Measurements from ENCODE around the gene GRM8.

Gene GRM8

DNA sequence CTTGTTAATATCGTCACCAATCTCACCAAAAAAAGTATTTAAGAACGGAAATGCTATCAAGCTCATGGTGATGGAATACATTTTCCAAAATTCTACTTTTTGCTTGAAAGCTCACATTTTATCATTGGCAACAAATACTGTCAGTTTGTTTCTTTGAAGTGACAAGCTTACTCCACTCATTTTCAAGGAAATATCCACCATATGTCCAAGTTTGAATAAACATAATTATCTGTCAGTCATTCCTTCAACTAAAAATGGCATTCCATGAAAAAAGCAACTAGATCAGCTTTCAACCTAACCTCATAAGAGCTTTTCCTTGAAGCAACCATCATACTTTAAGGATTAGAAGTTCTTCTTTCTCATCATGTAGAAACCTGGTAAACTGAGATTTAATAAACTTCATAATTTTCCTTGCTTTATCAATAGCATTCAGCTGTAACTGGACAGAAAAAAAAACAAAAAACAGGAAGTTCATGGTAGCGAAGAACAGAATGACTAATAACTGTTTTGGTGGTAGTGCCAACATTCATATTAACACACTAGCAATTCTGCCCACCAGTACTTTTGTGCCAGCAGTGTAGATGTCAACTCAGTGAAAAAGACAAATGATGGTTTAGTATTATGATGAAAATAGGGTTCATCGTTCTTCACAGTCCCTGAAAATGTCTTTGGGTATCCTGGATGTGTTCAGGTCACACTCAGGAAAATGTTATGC, 764.9 kb downstream of the GRM8 start:
- H3K9me3 ChIP-seq (ENCODE audit: control insufficient read depth, insufficient read depth, low read length) = no peaks in the 10 kb centered on the region
- no peak for DNase-seq (ENCODE audit: low read depth, low spot score)
- H3K4me3 ChIP-seq (ENCODE audit: low read length) = no peak overlapping the region
- H3K27me3 ChIP-seq (ENCODE audit: control insufficient read depth, insufficient read depth, low read length) = no peaks in the 10 kb centered on the region
- no peak overlapping the region for H3K27ac ChIP-seq (ENCODE audit: low read length)
- no peaks in the 10 kb centered on the region for H3K4me1 ChIP-seq (ENCODE audit: control insufficient read depth, insufficient read depth, low read length)
- no peaks in the 10 kb centered on the region for H3K36me3 ChIP-seq (ENCODE audit: control insufficient read depth, insufficient read depth, low read length)
- WGBS (ENCODE audit: insufficient coverage, insufficient read length) = no CpG with 5 or more reads among the region's 4 CpGs

DNA sequence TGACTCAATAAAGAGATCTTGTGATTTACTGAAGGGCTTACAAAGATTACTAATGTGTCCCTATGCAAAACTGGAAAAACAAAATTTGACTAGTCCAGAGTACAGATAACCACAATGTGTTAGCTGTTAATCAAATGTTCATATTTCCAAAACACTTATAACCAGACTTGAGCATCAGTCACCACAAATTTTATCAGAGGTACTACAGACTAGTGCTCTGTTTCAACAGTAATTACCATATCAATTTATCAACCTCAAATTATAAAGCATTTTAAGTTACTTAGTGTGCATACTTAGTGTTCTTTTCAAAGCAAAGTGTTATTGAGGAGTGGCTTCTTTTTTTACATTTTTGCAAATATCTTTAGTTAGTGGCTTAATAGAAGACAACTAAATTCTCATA, 765.9 kb downstream of the GRM8 start:
- H3K9me3 ChIP-seq (ENCODE audit: control insufficient read depth, insufficient read depth, low read length) = no peaks in the 10 kb centered on the region
- no peak for DNase-seq (ENCODE audit: low read depth, low spot score)
- no peaks in the 10 kb centered on the region for H3K4me1 ChIP-seq (ENCODE audit: control insufficient read depth, insufficient read depth, low read length)

DNA sequence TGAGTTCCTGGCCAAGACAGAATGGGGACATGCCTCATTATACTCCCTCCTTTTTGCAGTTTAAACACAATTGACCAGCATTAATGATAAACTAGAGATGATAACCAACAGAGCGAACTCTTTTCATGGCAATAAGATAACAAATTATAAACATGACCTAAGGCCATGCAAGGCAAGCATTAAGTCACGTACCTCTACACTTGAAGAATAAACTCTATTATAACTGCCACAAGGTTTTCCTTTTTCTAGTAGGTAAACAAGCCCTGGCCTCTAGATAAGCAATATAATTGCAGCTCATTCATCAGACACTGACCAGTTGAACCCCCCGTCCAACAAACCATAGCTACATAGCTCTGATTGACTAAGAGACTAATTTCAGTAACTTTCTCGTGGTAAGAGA, 767.0 kb downstream of the GRM8 start:
- Histone ChIP-seq H3K27me3 (ENCODE audit: control insufficient read depth, insufficient read depth, low read length) (no peaks in the 10 kb centered on the region), H3K4me3 (ENCODE audit: low read length) (no peak overlapping the region), H3K4me1 (ENCODE audit: control insufficient read depth, insufficient read depth, low read length) (no peaks in the 10 kb centered on the region), H3K36me3 (ENCODE audit: control insufficient read depth, insufficient read depth, low read length) (no peaks in the 10 kb centered on the region), H3K27ac (ENCODE audit: low read length) (no peak overlapping the region), H3K9me3 (ENCODE audit: control insufficient read depth, insufficient read depth, low read length) (no peaks in the 10 kb centered on the region)
- no CpG with 5 or more reads among the region's 4 CpGs for WGBS (ENCODE audit: insufficient coverage, insufficient read length)
- no peak for DNase-seq (ENCODE audit: low read depth, low spot score)

More for the DNA sequence above, 765.9 kb downstream of the GRM8 start:
- Histone ChIP-seq H3K36me3 (ENCODE audit: control insufficient read depth, insufficient read depth, low read length) (no peaks in the 10 kb centered on the region), H3K27ac (ENCODE audit: low read length) (no peak overlapping the region), H3K27me3 (ENCODE audit: control insufficient read depth, insufficient read depth, low read length) (no peaks in the 10 kb centered on the region), H3K4me3 (ENCODE audit: low read length) (no peak overlapping the region)

DNA sequence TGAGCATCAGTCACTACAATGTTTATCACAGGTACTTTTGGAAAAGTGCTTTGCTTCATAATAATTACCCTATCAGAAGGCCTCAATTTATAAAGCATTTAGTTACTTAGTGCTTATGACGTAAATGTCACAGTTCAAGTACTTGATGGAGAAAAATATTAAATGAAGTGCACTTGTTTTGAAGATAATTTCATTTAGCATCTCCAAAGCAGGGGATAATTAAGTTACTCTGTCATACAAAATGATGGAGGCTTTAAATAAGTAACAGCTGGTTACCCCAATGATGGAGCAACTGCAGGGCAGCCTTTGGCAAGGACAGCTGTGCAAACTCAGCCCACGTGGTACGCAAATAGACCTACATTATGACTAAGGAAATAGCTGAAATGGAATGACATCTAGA, 768.8 kb downstream of the GRM8 start:
- no peak for DNase-seq (ENCODE audit: low read depth, low spot score)
- no peaks in the 10 kb centered on the region for H3K27me3 ChIP-seq (ENCODE audit: control insufficient read depth, insufficient read depth, low read length)
- no peak overlapping the region for H3K27ac ChIP-seq (ENCODE audit: low read length)
- no peaks in the 10 kb centered on the region for H3K36me3 ChIP-seq (ENCODE audit: control insufficient read depth, insufficient read depth, low read length)
- H3K4me3 ChIP-seq (ENCODE audit: low read length) = no peak overlapping the region
- no CpG with 5 or more reads among the region's 3 CpGs for WGBS (ENCODE audit: insufficient coverage, insufficient read length)
- H3K9me3 ChIP-seq (ENCODE audit: control insufficient read depth, insufficient read depth, low read length) = no peaks in the 10 kb centered on the region
- no peaks in the 10 kb centered on the region for H3K4me1 ChIP-seq (ENCODE audit: control insufficient read depth, insufficient read depth, low read length)

DNA sequence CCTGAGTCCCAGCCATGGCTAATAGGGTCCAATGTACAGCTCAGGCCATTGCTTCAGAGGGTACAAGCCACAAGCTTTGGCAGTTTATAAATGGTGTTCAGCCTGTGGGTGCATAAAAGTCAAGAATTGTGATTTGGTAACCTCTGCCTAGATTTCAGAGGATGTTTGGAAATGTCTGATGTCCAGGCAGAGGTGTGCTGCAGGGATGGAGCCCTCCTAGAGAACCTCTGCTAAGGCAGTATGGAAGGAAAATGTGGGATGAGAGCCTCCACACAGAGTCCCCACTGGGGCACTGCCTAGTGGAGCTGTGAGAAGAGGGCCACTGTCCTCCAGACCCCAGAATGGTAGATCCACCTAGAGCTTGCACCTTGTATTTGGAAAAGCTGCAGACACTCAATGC, 779.9 kb downstream of the GRM8 start:
- no peak for DNase-seq (ENCODE audit: low read depth, low spot score)
- H3K9me3 ChIP-seq (ENCODE audit: control insufficient read depth, insufficient read depth, low read length) = no peaks in the 10 kb centered on the region

DNA sequence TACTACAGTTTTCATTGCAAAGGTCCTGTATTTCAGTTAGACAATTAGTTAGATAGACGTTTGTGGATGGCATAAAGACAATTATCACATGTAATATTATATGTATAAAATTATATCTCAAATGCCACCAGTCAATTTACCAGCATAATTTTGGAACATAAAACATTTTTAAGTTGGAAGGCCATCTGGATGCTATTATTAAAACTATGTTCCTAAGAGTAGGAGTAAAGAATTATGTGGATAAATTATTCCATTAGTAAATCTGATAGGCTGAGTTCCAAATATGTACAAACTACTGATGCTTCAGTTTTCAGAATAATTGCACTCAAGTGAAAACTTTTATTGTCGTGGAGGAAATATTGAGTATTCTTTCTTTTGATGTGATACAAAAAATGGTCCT, 790.3 kb downstream of the GRM8 start:
- no peaks in the 10 kb centered on the region for H3K9me3 ChIP-seq (ENCODE audit: control insufficient read depth, insufficient read depth, low read length)
- WGBS (ENCODE audit: insufficient coverage, insufficient read length) = no CpG with 5 or more reads among the region's 2 CpGs
- no peaks in the 10 kb centered on the region for H3K36me3 ChIP-seq (ENCODE audit: control insufficient read depth, insufficient read depth, low read length)
- H3K27ac ChIP-seq (ENCODE audit: low read length) = no peak overlapping the region
- no peaks in the 10 kb centered on the region for H3K4me1 ChIP-seq (ENCODE audit: control insufficient read depth, insufficient read depth, low read length)
- no peaks in the 10 kb centered on the region for H3K27me3 ChIP-seq (ENCODE audit: control insufficient read depth, insufficient read depth, low read length)
- no peak overlapping the region for H3K4me3 ChIP-seq (ENCODE audit: low read length)
- DNase-seq (ENCODE audit: low read depth, low spot score) = no peak

More for the DNA sequence above, 779.9 kb downstream of the GRM8 start:
- Histone ChIP-seq H3K4me3 (ENCODE audit: low read length) (no peak overlapping the region), H3K27me3 (ENCODE audit: control insufficient read depth, insufficient read depth, low read length) (no peaks in the 10 kb centered on the region), H3K4me1 (ENCODE audit: control insufficient read depth, insufficient read depth, low read length) (no peaks in the 10 kb centered on the region), H3K36me3 (ENCODE audit: control insufficient read depth, insufficient read depth, low read length) (no peaks in the 10 kb centered on the region), H3K27ac (ENCODE audit: low read length) (no peak overlapping the region)

DNA sequence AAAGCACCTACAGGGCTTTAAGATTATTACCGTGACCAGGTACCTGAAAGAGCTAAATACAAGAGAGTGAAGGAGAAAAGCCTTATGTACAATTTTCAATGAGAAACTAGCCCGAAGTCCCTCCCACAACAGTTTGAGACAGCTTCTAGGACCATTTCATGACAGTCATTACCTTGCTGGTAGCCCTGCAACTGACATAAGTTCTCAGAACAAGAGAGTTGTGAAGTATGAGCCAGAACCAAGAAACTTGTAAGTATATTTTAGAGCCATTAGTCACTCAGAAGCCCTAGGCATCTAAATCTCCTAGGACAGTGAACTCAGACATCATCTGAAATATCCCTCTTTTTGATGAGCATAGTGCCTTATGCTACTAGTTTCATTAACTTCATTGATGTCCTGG, 792.1 kb downstream of the GRM8 start:
- no peaks in the 10 kb centered on the region for H3K27me3 ChIP-seq (ENCODE audit: control insufficient read depth, insufficient read depth, low read length)
- H3K4me3 ChIP-seq (ENCODE audit: low read length) = no peak overlapping the region
- H3K27ac ChIP-seq (ENCODE audit: low read length) = no peak overlapping the region
- DNase-seq (ENCODE audit: low read depth, low spot score) = no peak
- no peaks in the 10 kb centered on the region for H3K9me3 ChIP-seq (ENCODE audit: control insufficient read depth, insufficient read depth, low read length)
- no peaks in the 10 kb centered on the region for H3K4me1 ChIP-seq (ENCODE audit: control insufficient read depth, insufficient read depth, low read length)
- WGBS (ENCODE audit: insufficient coverage, insufficient read length) = no CpG with 5 or more reads among the region's 2 CpGs
- no peaks in the 10 kb centered on the region for H3K36me3 ChIP-seq (ENCODE audit: control insufficient read depth, insufficient read depth, low read length)

DNA sequence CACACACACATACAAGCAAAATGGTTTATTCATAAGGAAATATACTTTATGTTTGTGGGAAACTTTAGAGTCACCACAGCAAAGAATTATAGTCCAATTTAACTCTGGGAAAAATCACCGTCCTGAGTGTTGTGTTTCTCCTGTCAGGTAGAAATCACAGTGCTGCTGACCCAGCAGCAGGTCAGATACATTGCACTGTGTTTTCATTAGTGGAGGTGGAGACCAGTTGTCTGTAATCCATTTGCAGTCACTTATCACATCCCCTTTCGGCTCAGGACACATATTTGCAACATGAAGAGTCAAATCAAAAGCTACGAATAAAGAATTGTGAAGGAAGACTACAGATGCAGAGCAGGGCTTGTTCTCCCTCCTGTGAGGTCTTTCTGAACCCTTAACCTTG, 799.6 kb downstream of the GRM8 start:
- Histone ChIP-seq H3K27ac (ENCODE audit: low read length) (no peak overlapping the region), H3K9me3 (ENCODE audit: control insufficient read depth, insufficient read depth, low read length) (no peaks in the 10 kb centered on the region), H3K27me3 (ENCODE audit: control insufficient read depth, insufficient read depth, low read length) (no peaks in the 10 kb centered on the region), H3K4me1 (ENCODE audit: control insufficient read depth, insufficient read depth, low read length) (no peaks in the 10 kb centered on the region), H3K4me3 (ENCODE audit: low read length) (no peak overlapping the region), H3K36me3 (ENCODE audit: control insufficient read depth, insufficient read depth, low read length) (no peaks in the 10 kb centered on the region)
- WGBS (ENCODE audit: insufficient coverage, insufficient read length) = no CpG with 5 or more reads among the region's 3 CpGs
- no peak for DNase-seq (ENCODE audit: low read depth, low spot score)

DNA sequence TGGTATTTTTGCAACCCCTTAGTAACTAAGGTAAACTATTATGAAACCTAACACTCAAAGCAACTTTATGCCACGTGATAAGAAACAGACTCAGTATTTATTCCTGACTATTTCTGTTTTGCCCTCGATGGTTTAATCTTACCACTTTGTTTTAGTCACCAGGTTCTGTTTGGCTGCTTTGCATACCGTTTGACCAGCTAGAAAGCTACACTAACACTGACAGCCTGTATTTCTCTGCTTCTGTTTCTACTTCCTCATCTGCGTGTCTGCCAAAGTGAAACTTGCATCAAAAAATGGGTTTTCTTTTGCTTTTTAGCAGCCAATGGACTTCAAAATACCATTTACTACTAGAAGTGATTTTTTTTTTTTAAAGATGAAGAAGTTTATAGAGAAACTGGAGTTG, 802.5 kb downstream of the GRM8 start:
- no CpG with 5 or more reads among the region's 4 CpGs for WGBS (ENCODE audit: insufficient coverage, insufficient read length)
- Histone ChIP-seq H3K9me3 (ENCODE audit: control insufficient read depth, insufficient read depth, low read length) (no peaks in the 10 kb centered on the region), H3K27ac (ENCODE audit: low read length) (no peak overlapping the region)

DNA sequence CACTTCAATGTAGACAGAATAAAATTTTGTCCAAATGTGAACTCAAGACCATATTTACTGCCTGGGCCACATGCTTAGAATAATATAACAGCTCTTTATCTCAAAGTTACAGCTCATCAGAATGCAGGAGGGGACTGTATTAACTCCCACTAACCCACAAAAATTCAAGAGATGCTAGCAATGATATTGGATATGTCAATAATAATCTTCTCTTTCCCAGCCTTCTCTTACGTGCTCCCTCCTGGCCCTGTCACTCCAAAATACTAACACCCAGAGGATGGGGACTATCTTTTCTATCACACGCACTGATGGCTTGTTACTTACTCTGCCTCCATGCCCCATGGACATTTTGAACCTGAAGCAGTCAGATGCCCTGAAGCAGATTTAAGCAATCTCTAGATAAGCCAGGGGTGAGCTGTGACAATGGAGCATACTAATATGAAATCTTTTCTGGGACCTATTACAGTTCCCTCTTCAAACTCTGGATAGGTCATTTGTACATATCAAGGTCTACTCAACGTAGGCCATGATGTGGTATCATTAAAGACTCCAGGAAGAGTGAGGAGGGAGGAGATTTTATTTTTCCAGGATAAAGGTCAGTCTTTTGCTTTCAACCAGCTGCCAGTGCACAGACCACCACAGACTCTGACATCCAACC, 803.0 kb downstream of the GRM8 start:
- WGBS (ENCODE audit: insufficient coverage, insufficient read length) = no CpG with 5 or more reads among the region's 3 CpGs

More for the DNA sequence above, 802.5 kb downstream of the GRM8 start:
- Histone ChIP-seq H3K27me3 (ENCODE audit: control insufficient read depth, insufficient read depth, low read length) (no peaks in the 10 kb centered on the region), H3K36me3 (ENCODE audit: control insufficient read depth, insufficient read depth, low read length) (no peaks in the 10 kb centered on the region), H3K4me1 (ENCODE audit: control insufficient read depth, insufficient read depth, low read length) (no peaks in the 10 kb centered on the region), H3K4me3 (ENCODE audit: low read length) (no peak overlapping the region)
- DNase-seq (ENCODE audit: low read depth, low spot score) = no peak

DNA sequence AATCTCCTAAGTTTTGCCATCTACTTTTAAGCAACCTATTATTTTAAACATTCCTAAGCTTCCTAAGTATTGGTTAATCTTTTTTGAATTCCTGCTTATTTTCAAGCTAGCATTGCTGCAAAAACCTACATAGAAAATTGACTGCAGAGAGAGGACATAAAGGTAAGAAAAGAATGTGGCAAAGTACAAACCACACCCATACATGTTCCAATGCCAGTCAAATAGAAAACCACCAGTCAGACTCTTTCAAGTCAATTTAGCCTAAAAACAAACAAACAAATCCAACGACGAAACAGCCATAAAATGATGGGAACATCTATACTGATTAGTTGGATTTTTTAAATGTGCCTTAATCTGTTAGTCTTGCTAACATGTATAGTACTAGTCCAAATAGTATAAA, 804.8 kb downstream of the GRM8 start:
- no peaks in the 10 kb centered on the region for H3K9me3 ChIP-seq (ENCODE audit: control insufficient read depth, insufficient read depth, low read length)
- H3K27me3 ChIP-seq (ENCODE audit: control insufficient read depth, insufficient read depth, low read length) = no peaks in the 10 kb centered on the region
- no peaks in the 10 kb centered on the region for H3K36me3 ChIP-seq (ENCODE audit: control insufficient read depth, insufficient read depth, low read length)
- no CpG with 5 or more reads among the region's 2 CpGs for WGBS (ENCODE audit: insufficient coverage, insufficient read length)
- no peak overlapping the region for H3K27ac ChIP-seq (ENCODE audit: low read length)
- DNase-seq (ENCODE audit: low read depth, low spot score) = no peak
- H3K4me3 ChIP-seq (ENCODE audit: low read length) = no peak overlapping the region
- no peaks in the 10 kb centered on the region for H3K4me1 ChIP-seq (ENCODE audit: control insufficient read depth, insufficient read depth, low read length)

More for the DNA sequence above, 803.0 kb downstream of the GRM8 start:
- no peaks in the 10 kb centered on the region for H3K9me3 ChIP-seq (ENCODE audit: control insufficient read depth, insufficient read depth, low read length)
- no peaks in the 10 kb centered on the region for H3K36me3 ChIP-seq (ENCODE audit: control insufficient read depth, insufficient read depth, low read length)
- no peaks in the 10 kb centered on the region for H3K4me1 ChIP-seq (ENCODE audit: control insufficient read depth, insufficient read depth, low read length)
- H3K27ac ChIP-seq (ENCODE audit: low read length) = no peak overlapping the region
- no peak overlapping the region for H3K4me3 ChIP-seq (ENCODE audit: low read length)
- no peaks in the 10 kb centered on the region for H3K27me3 ChIP-seq (ENCODE audit: control insufficient read depth, insufficient read depth, low read length)
- no peak for DNase-seq (ENCODE audit: low read depth, low spot score)

Measured in iPS DF 6.9 (cell line).